ENCODE results near the gene PRSS2. TPM values are rescaled to one million over a fixed set of nuclear protein-coding genes. Genes with fewer than 3 reads are reported as not detected.

Gene PRSS2
- total RNA-seq, 1 experiment from 2014 or later, result 27.6 TPM

DNA sequence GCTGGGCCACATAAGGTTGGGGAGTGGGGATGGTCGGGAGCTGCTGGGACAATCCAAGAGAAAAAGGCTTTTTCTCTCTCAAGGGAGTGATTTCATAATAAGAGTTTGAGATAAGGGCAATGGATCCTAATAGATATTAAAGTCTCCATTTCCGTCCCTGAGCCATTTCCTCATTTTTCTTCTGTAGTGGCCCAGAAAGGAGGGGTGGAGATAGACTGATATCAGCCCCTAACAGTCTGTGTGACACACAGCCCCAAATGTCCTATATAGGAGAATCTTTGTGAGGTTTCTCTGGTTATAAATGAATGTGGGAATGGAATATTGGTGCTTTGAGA, 35.2 kb downstream of the PRSS2 start (continued):
- TF ChIP-seq, protein P1, sequence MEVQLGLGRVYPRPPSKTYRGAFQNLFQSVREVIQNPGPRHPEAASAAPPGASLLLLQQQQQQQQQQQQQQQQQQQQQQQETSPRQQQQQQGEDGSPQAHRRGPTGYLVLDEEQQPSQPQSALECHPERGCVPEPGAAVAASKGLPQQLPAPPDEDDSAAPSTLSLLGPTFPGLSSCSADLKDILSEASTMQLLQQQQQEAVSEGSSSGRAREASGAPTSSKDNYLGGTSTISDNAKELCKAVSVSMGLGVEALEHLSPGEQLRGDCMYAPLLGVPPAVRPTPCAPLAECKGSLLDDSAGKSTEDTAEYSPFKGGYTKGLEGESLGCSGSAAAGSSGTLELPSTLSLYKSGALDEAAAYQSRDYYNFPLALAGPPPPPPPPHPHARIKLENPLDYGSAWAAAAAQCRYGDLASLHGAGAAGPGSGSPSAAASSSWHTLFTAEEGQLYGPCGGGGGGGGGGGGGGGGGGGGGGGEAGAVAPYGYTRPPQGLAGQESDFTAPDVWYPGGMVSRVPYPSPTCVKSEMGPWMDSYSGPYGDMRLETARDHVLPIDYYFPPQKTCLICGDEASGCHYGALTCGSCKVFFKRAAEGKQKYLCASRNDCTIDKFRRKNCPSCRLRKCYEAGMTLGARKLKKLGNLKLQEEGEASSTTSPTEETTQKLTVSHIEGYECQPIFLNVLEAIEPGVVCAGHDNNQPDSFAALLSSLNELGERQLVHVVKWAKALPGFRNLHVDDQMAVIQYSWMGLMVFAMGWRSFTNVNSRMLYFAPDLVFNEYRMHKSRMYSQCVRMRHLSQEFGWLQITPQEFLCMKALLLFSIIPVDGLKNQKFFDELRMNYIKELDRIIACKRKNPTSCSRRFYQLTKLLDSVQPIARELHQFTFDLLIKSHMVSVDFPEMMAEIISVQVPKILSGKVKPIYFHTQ (CRISPR knock-in tag; IDR thresholded peaks at IDR 0.05), result no peak
- no peak for TF ChIP-seq EMX1 (CRISPR knock-in tag; IDR thresholded peaks at IDR 0.05)
- no peak for TF ChIP-seq ETV6 (CRISPR knock-in tag; IDR thresholded peaks at IDR 0.05)
- TF ChIP-seq, protein P2, sequence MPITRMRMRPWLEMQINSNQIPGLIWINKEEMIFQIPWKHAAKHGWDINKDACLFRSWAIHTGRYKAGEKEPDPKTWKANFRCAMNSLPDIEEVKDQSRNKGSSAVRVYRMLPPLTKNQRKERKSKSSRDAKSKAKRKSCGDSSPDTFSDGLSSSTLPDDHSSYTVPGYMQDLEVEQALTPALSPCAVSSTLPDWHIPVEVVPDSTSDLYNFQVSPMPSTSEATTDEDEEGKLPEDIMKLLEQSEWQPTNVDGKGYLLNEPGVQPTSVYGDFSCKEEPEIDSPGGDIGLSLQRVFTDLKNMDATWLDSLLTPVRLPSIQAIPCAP (CRISPR knock-in tag; IDR thresholded peaks at IDR 0.05), result no peak
- TF ChIP-seq SP1 (CRISPR knock-in tag; conservative IDR thresholded peaks at IDR 0.05), result no peak
- TF ChIP-seq SOX15 (CRISPR knock-in tag; IDR thresholded peaks at IDR 0.05), result no peak
- TF ChIP-seq ZNF317 (CRISPR knock-in tag; IDR thresholded peaks at IDR 0.05; ENCODE audit: borderline replicate concordance, low read depth), result no peak
- no peak for TF ChIP-seq ESRRA (CRISPR knock-in tag; IDR thresholded peaks at IDR 0.05; ENCODE audit: borderline replicate concordance)
- TF ChIP-seq KAT7 (CRISPR knock-in tag; IDR thresholded peaks at IDR 0.05; ENCODE audit: borderline replicate concordance), result no peak
- TF ChIP-seq CTCF (IDR thresholded peaks at IDR 0.05), result no peak

DNA sequence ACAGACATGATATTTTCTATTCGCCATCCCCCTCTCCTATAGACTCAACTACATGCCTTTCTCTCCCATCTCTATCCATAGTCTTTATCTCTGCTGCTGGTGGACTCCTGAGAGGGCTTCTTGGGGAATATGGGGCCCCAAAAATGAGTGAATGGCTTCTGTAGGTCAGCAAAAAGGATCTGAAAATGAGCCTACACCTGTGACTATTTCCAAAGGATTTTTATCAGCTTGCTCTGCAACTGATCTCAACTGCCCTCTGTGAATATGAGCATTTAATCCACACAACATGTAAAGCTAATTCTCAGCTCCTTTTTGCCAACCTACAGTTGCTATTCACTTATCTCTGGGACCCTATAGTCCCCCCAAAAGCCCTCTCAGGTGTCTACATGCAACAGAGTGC, 36.2 kb downstream of the PRSS2 start:
- H3K36me3 Mint-ChIP-seq, result peaks cover 4% of the 10 kb centered on the region
- peaks cover 18% of the 10 kb centered on the region for H3K27me3 Mint-ChIP-seq (ENCODE audit: low read depth)
- no peak overlapping the region for H3K4me3 Mint-ChIP-seq
- POLR2A ChIA-PET, result interaction anchor here (1.1 kb wide), 1 partner anchor 10 kb away, joined by 4 read pairs; no protein-coding TSS in a partner anchor
- no peaks in the 10 kb centered on the region for H3K9me3 Mint-ChIP-seq
- peaks cover 37% of the 10 kb centered on the region for H3K4me1 Mint-ChIP-seq
- no peak for DNase-seq (ENCODE audit: low spot score)
- no peak for ATAC-seq
- no peak overlapping the region for H3K27ac Mint-ChIP-seq
- CTCF ChIA-PET, result interaction anchor here (1.1 to 2.0 kb wide), 4 partner anchors 10 to 219 kb away, joined by 4 to 8 read pairs (median 4); no protein-coding TSS in a partner anchor
- TF ChIP-seq ZNF396 (CRISPR knock-in tag; IDR thresholded peaks at IDR 0.05; ENCODE audit: borderline replicate concordance), result no peak
- no peak for TF ChIP-seq NFATC4 (CRISPR knock-in tag; IDR thresholded peaks at IDR 0.05)
- TF ChIP-seq FOXP1 (CRISPR knock-in tag; IDR thresholded peaks at IDR 0.05; ENCODE audit: borderline replicate concordance), result no peak
- no peak for TF ChIP-seq E2F1 (CRISPR knock-in tag; IDR thresholded peaks at IDR 0.05)
- TF ChIP-seq NR2C2 (CRISPR knock-in tag; IDR thresholded peaks at IDR 0.05), result no peak
- no peak for TF ChIP-seq SMAD4 (CRISPR knock-in tag; IDR thresholded peaks at IDR 0.05)
- no peak for TF ChIP-seq E2F5 (CRISPR knock-in tag; IDR thresholded peaks at IDR 0.05)
- TF ChIP-seq ZNF671 (CRISPR knock-in tag; IDR thresholded peaks at IDR 0.05), result no peak
- TF ChIP-seq NFE2L1 (CRISPR knock-in tag; IDR thresholded peaks at IDR 0.05), result no peak
- TF ChIP-seq, protein P3, sequence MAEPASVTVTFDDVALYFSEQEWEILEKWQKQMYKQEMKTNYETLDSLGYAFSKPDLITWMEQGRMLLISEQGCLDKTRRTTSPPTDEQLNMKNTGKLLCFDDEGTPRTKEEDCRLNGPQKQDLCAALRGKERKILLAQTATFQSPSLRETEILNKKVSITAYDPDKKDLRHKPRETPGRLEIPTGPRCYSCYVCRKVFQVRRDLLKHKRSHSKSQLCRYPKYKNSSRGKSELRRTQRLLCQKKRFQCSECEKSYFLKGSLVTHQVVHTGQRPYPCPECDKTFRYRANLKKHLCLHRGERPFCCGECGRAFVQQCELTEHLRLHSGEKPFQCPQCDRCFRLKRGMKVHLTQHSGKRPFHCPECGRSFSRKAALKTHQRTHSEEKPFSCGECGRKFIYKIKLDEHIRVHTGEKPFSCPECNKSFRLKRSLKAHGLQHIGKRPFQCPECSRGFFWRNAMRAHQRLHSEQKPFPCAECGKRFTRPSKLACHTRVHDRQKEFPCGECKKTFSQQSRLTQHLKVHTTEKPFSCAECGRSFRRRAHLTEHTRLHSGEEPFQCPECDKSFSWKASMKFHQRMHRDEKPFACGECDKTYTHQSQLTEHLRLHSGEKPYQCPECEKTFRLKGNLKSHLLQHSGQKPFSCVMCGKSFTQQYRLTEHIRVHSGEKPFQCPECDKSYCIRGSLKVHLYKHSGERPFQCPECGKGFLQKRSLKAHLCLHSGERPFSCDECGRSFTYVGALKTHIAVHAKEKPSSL (CRISPR knock-in tag; conservative IDR thresholded peaks at IDR 0.05), result no peak
- TF ChIP-seq, protein P4, sequence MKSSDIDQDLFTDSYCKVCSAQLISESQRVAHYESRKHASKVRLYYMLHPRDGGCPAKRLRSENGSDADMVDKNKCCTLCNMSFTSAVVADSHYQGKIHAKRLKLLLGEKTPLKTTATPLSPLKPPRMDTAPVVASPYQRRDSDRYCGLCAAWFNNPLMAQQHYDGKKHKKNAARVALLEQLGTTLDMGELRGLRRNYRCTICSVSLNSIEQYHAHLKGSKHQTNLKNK (CRISPR knock-in tag; IDR thresholded peaks at IDR 0.05), result no peak
- TF ChIP-seq PREB (CRISPR knock-in tag; IDR thresholded peaks at IDR 0.05; ENCODE audit: borderline replicate concordance), result no peak
